ENCODE measurements around the gene CCDC120.
A peak's percentile ranks its signal among the peaks of the same experiment; 100 is the strongest.

Gene CCDC120

GRCh38 chrX:49075347-49075746 is 16.5 kb downstream of the CCDC120 start:
- Histone ChIP-seq H3K4me3 (no peak overlapping the region), H3K27me3 (no peaks in the 10 kb centered on the region), H3K36me3 (peaks cover 6 to 29% (median 26%) of the 10 kb centered on the region in 3 donors), H3K27ac (no peak overlapping the region), H3K4me1 (peaks cover 0 to 25% (median 8%) of the 10 kb centered on the region in 4 donors), H3K9me3 (no peaks in the 10 kb centered on the region)
- DNase-seq = no peak
- intact Hi-C loops (cut with DNase I; ENCODE audit: low total_unique reads) = no loop called here
- TF ChIP-seq CTCF (IDR thresholded peaks at IDR 0.05) = no peak

- H3K27ac ChIP-seq = no peak overlapping the region
- no peaks in the 10 kb centered on the region for H3K9me3 ChIP-seq
- H3K36me3 ChIP-seq = peaks cover 6 to 29% (median 26%) of the 10 kb centered on the region in 3 donors
- H3K4me1 ChIP-seq = peaks cover 0 to 17% (median 0%) of the 10 kb centered on the region in 4 donors
- TF ChIP-seq CTCF (IDR thresholded peaks at IDR 0.05) = no peak
- no peak for DNase-seq
- intact Hi-C loops (cut with DNase I; ENCODE audit: low total_unique reads) = no loop called here
- H3K27me3 ChIP-seq = no peaks in the 10 kb centered on the region
- H3K4me3 ChIP-seq = no peak overlapping the region
These were observed 19.1 kb downstream of the CCDC120 start for GRCh38 chrX:49077941-49078340.

GRCh38 chrX:49079489-49080428 is 21.0 kb downstream of the CCDC120 start, which contains the start of gene WDR45:
WDR45 (minus strand) TSS chrX:49079887; CDS start chrX:49078095, 1,792 bp downstream.
- intact Hi-C loops (cut with DNase I; ENCODE audit: low total_unique reads) = no loop called here
- peak; percentile 70 to 83 for DNase-seq

GRCh38 chrX:49082271-49082871 is 23.6 kb downstream of the CCDC120 start:
- no peaks in the 10 kb centered on the region for H3K27me3 ChIP-seq
- TF ChIP-seq CTCF (IDR thresholded peaks at IDR 0.05) = no peak
- no peak overlapping the region for H3K4me3 ChIP-seq
- no peak overlapping the region for H3K27ac ChIP-seq
- DNase-seq = no peak
- peaks cover 0 to 7% (median 6%) of the 10 kb centered on the region in 3 donors for H3K36me3 ChIP-seq
- intact Hi-C loops (cut with DNase I; ENCODE audit: low total_unique reads) = no loop called here
- H3K9me3 ChIP-seq = no peaks in the 10 kb centered on the region
- peaks cover 0 to 7% (median 0%) of the 10 kb centered on the region in 4 donors for H3K4me1 ChIP-seq

More at GRCh38 chrX:49079489-49080428, 21.0 kb downstream of the CCDC120 start, which contains the start of gene WDR45:
- no peak for TF ChIP-seq CTCF (IDR thresholded peaks at IDR 0.05)
- peaks cover 0 to 7% (median 0%) of the 10 kb centered on the region in 4 donors for H3K4me1 ChIP-seq
- H3K27me3 ChIP-seq = no peaks in the 10 kb centered on the region
- H3K27ac ChIP-seq = peak within 1 kb of the TSS; percentile 95 to 97
- no peaks in the 10 kb centered on the region for H3K9me3 ChIP-seq
- H3K36me3 ChIP-seq = peaks cover 6 to 29% (median 26%) of the 10 kb centered on the region in 3 donors
- H3K4me3 ChIP-seq = peak within 1 kb of the TSS; percentile 72 to 80

- no peaks in the 10 kb centered on the region for H3K9me3 ChIP-seq
- H3K27ac ChIP-seq = no peak overlapping the region
- no peaks in the 10 kb centered on the region for H3K4me1 ChIP-seq
- intact Hi-C loops (cut with DNase I; ENCODE audit: low total_unique reads) = no loop called here
- no peak overlapping the region for H3K4me3 ChIP-seq
- H3K27me3 ChIP-seq = no peaks in the 10 kb centered on the region
- no peaks in the 10 kb centered on the region for H3K36me3 ChIP-seq
- no peak for TF ChIP-seq CTCF (IDR thresholded peaks at IDR 0.05)
- DNase-seq = no peak
These were observed 30.8 kb downstream of the CCDC120 start for GRCh38 chrX:49089553-49089952.
